Measurements from ENCODE around the gene EFR3B. TPM values are rescaled to one million over a fixed set of nuclear protein-coding genes. Genes with fewer than 3 reads are reported as not detected.

EFR3B gene
- total RNA-seq, 1 donor from 2014 or later = 11.3 TPM

DNA sequence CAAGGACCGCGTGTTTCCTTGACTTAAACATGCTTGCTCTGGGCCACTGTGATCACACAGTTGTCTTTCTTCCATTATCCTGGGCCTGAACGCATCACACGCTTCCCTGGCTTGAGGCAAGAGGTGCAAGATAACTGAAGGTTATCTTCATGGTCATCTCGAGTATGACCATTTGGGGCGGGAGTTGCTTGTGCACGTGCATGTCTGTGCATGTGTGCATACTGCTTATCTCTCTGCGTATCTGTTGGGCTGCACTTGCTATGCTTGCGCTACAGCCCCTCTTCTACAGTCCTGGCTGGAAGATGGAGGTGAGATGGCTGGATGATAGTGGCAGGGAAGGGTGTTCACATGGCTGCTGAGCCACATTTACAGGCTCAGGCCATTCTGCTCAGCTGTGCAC, 27.2 kb upstream of the EFR3B start:
- Mint-ChIP-seq H3K27me3 (ENCODE audit: unreplicated experiment) (no peaks in the 10 kb centered on the region), H3K36me3 (ENCODE audit: low read depth, unreplicated experiment) (no peaks in the 10 kb centered on the region), H3K4me3 (ENCODE audit: unreplicated experiment) (no peak overlapping the region), H3K4me1 (ENCODE audit: unreplicated experiment) (no peaks in the 10 kb centered on the region), H3K9me3 (ENCODE audit: unreplicated experiment) (no peaks in the 10 kb centered on the region), H3K27ac (ENCODE audit: unreplicated experiment) (no peak overlapping the region)
- TF ChIP-seq, protein P1, sequence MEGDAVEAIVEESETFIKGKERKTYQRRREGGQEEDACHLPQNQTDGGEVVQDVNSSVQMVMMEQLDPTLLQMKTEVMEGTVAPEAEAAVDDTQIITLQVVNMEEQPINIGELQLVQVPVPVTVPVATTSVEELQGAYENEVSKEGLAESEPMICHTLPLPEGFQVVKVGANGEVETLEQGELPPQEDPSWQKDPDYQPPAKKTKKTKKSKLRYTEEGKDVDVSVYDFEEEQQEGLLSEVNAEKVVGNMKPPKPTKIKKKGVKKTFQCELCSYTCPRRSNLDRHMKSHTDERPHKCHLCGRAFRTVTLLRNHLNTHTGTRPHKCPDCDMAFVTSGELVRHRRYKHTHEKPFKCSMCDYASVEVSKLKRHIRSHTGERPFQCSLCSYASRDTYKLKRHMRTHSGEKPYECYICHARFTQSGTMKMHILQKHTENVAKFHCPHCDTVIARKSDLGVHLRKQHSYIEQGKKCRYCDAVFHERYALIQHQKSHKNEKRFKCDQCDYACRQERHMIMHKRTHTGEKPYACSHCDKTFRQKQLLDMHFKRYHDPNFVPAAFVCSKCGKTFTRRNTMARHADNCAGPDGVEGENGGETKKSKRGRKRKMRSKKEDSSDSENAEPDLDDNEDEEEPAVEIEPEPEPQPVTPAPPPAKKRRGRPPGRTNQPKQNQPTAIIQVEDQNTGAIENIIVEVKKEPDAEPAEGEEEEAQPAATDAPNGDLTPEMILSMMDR (IDR thresholded peaks at IDR 0.05; ENCODE audit: unreplicated experiment) = no peak
- DNase-seq (ENCODE audit: low spot score) = no peak

DNA sequence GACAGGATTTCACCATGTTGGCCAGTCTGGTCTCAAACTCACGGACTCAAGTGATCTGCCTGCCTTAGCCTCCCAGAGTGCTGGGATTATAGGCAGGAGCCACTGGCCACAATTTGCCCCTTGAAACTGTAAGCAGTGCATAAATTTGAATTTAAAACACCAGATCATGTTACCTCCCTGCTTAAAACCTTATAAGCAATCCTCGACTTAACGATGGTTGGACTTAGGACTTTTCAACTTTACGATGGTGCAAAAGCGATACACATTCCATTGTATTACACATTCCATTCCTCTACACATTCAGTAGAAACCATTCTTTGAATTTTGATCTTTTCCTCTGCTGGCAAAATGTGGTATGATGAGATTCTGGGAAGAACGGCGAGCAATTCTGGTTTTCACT, 23.2 kb upstream of the EFR3B start:
- H3K4me3 Mint-ChIP-seq (ENCODE audit: unreplicated experiment) = no peak overlapping the region
- no peak overlapping the region for H3K27ac Mint-ChIP-seq (ENCODE audit: unreplicated experiment)
- no peaks in the 10 kb centered on the region for H3K4me1 Mint-ChIP-seq (ENCODE audit: unreplicated experiment)
- no peaks in the 10 kb centered on the region for H3K9me3 Mint-ChIP-seq (ENCODE audit: unreplicated experiment)
- TF ChIP-seq, protein P1 (IDR thresholded peaks at IDR 0.05; ENCODE audit: unreplicated experiment) = no peak
- H3K36me3 Mint-ChIP-seq (ENCODE audit: low read depth, unreplicated experiment) = no peaks in the 10 kb centered on the region
- no peaks in the 10 kb centered on the region for H3K27me3 Mint-ChIP-seq (ENCODE audit: unreplicated experiment)
- no peak for DNase-seq (ENCODE audit: low spot score)

- no peaks in the 10 kb centered on the region for H3K4me1 Mint-ChIP-seq (ENCODE audit: unreplicated experiment)
- TF ChIP-seq, protein P1 (IDR thresholded peaks at IDR 0.05; ENCODE audit: unreplicated experiment) = no peak
- H3K9me3 Mint-ChIP-seq (ENCODE audit: unreplicated experiment) = no peaks in the 10 kb centered on the region
Observed at GRCh38 chr2:25021791-25022362, 20.0 kb upstream of the EFR3B start.

GRCh38 chr2:25023333-25023732, 18.5 kb upstream of the EFR3B start:
- no peak overlapping the region for H3K4me3 Mint-ChIP-seq (ENCODE audit: unreplicated experiment)
- H3K4me1 Mint-ChIP-seq (ENCODE audit: unreplicated experiment) = no peaks in the 10 kb centered on the region
- no peak for DNase-seq (ENCODE audit: low spot score)
- no peaks in the 10 kb centered on the region for H3K27me3 Mint-ChIP-seq (ENCODE audit: unreplicated experiment)
- H3K9me3 Mint-ChIP-seq (ENCODE audit: unreplicated experiment) = no peaks in the 10 kb centered on the region
- H3K36me3 Mint-ChIP-seq (ENCODE audit: low read depth, unreplicated experiment) = no peaks in the 10 kb centered on the region
- no peak overlapping the region for H3K27ac Mint-ChIP-seq (ENCODE audit: unreplicated experiment)
- TF ChIP-seq, protein P1 (IDR thresholded peaks at IDR 0.05; ENCODE audit: unreplicated experiment) = no peak

More at GRCh38 chr2:25021791-25022362, 20.0 kb upstream of the EFR3B start:
- H3K27me3 Mint-ChIP-seq (ENCODE audit: unreplicated experiment) = no peaks in the 10 kb centered on the region
- DNase-seq (ENCODE audit: low spot score) = no peak
- no peak overlapping the region for H3K27ac Mint-ChIP-seq (ENCODE audit: unreplicated experiment)
- H3K4me3 Mint-ChIP-seq (ENCODE audit: unreplicated experiment) = no peak overlapping the region
- no peaks in the 10 kb centered on the region for H3K36me3 Mint-ChIP-seq (ENCODE audit: low read depth, unreplicated experiment)

DNA sequence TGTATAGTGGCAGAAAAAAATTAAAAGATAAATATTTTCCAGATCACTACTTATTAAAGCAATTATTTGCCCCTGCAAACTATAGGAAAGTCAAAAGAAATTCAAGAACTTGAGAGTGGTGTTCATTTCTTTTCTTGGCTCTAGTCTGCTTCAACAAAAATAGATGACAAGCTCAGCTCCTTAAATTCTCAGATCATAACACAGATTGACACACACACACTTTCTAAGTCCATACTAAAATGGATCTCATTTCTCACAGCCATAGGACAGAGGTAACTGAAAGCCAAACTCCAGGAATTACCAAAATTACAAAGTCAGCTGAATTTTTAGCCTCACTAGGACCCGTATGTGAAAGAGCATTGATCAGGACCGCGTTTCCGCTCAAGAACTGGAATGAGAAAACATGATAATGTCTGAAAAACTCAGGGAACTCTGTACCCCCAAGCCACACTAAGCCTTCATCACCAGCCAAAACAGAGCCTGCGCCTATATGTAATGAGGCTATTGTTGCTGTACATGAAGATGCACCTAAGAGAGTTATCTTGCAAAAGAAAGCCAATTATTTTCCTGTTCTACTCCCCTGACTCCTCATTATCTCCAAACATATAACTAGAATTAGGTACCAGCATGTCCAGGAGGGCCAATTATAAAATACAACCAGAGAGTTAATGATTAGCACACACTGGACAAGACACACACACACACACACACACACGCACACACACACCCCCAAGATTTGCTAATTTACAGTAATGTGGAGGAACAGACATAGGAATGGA, 16.5 kb upstream of the EFR3B start:
- Mint-ChIP-seq H3K9me3 (ENCODE audit: unreplicated experiment) (no peaks in the 10 kb centered on the region), H3K4me3 (ENCODE audit: unreplicated experiment) (no peak overlapping the region), H3K27ac (ENCODE audit: unreplicated experiment) (no peak overlapping the region), H3K4me1 (ENCODE audit: unreplicated experiment) (peaks cover 10% of the 10 kb centered on the region), H3K36me3 (ENCODE audit: low read depth, unreplicated experiment) (no peaks in the 10 kb centered on the region), H3K27me3 (ENCODE audit: unreplicated experiment) (no peaks in the 10 kb centered on the region)
- DNase-seq (ENCODE audit: low spot score) = no peak
- TF ChIP-seq, protein P1 (IDR thresholded peaks at IDR 0.05; ENCODE audit: unreplicated experiment) = no peak

All from endothelial cell (in vitro differentiated cells).